Thoracic aorta (tissue), 2 donors: ENCODE data around the gene SH3RF2. TPM values are rescaled to one million over a fixed set of nuclear protein-coding genes. Genes with fewer than 3 reads are reported as not detected.

Source experiments
- total RNA-seq, 2 donors: library from RNA; depleted of rRNA; stranded (reverse); fragments of >200 nt; gene quantifications; one replicate each; pipeline versions ENCODE4 v1.1.0 to v1.2.3, GENCODE V29; 2016

The SH3RF2 gene
- total RNA-seq, 2 donors from 2014 or later, result 8.1 to 16.4 TPM

Other genes with a start within 250 kb of the SH3RF2 start
- 10 to 100 TPM; 10.7 to 27.9 TPM for gene PRELID2, start 101.2 kb upstream of the SH3RF2 start, total RNA-seq
- not detected for gene GRXCR2, start 63.6 kb upstream of the SH3RF2 start, total RNA-seq
- gene PLAC8L1, start 169.0 kb downstream of the SH3RF2 start, total RNA-seq, result not detected
- gene LARS1, start 246.1 kb downstream of the SH3RF2 start, total RNA-seq, result 100 to 1,000 TPM in 1 of 2 donors, 10 to 100 TPM in 1; 70.4 to 102 TPM